Measurements from ENCODE around the gene CBX8.

- TF ChIP-seq CTCF (IDR thresholded peaks at IDR 0.05) (no peak), POLR2A (IDR thresholded peaks at IDR 0.05) (no peak)
Measured at GRCh38 chr17:79746889-79747507, 49.9 kb downstream of the CBX8 start.

Data from thyroid gland (tissue), 4 donors.